ENCODE results near the gene HHLA2.

The HHLA2 gene

DNA sequence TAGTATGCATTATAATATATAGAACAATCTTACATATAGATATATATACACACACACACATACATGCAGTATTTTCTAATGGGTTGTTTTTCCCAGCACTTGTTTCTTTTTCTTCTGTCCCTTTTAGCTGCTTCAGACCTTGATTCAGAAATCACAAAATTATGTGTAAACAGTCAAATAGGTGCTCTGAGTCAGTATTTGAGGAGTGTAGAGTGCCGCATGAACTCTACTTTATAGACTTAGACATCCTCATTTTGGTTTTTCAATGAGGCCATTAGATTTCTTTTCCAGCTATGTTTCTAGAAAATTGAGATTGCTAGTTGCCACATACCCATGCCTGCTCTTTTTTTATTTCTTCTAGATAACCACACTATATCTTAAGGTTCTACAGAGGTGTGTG, 58.2 kb downstream of the HHLA2 start:
- WGBS, 2 donors (ENCODE audit: extremely low coverage in 2 of 2, insufficient read length in 2 of 2, insufficient replicate concordance in 1 of 2): no CpG with 5 or more reads among the region's 1 CpG
- H3K27me3 ChIP-seq (ENCODE audit: control insufficient read depth in 3 of 3, insufficient read depth in 3 of 3, low read depth in 1 of 3, low read length in 3 of 3): peaks cover 0 to 6% (median 0%) of the 10 kb centered on the region in 3 experiments

DNA sequence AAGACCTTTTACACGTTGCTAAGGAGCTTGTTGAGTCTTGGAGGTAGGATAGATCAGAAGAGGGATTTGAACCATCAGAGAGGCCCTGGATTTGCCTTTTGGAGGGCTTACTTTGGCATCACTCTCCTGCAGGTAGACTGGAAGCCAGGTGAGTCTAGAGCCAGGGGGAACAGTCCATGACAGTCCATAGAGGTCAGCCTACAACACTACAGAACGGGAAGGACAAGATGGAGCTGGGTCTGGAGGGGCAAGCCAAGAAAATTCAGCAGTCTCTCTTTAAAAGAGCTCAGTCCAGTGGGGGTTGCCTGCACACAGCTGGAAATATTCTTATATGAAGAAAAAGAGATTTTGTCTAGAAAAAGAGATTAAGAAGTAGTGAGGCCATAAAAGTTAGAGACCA, 60.7 kb downstream of the HHLA2 start:
- Histone ChIP-seq H2BK15ac (ENCODE audit: low read length) (no peak overlapping the region), H2AK5ac (ENCODE audit: low read depth, low read length) (no peak overlapping the region), H3K4me2 (ENCODE audit: insufficient read depth, low read length, poor library complexity, severe bottlenecking) (no peak overlapping the region), H3K18ac (ENCODE audit: low read length) (no peak overlapping the region), H2AFZ (ENCODE audit: low read length) (no peak overlapping the region), H2BK12ac (ENCODE audit: low read length) (no peak overlapping the region), H3K4ac (ENCODE audit: low read length) (no peak overlapping the region), H2BK5ac (ENCODE audit: low read length) (no peak overlapping the region), H3K9me3 (replicated peaks in 1 of 2; ENCODE audit: control insufficient read depth in 2 of 2, insufficient read depth in 1 of 2, low read depth in 1 of 2, low read length in 2 of 2) (no peaks in the 10 kb centered on the region), H4K8ac (ENCODE audit: low read depth, low read length) (no peak overlapping the region), H3K4me3 (ENCODE audit: low read length in 2 of 2) (no peak overlapping the region), H3K23ac (ENCODE audit: low read depth, low read length, poor library complexity) (no peak overlapping the region), H3K27me3 (ENCODE audit: control insufficient read depth in 3 of 3, insufficient read depth in 3 of 3, low read depth in 1 of 3, low read length in 3 of 3) (peaks cover 0 to 7% (median 0%) of the 10 kb centered on the region in 3 experiments), H3K79me1 (ENCODE audit: low read depth, low read length) (no peaks in the 10 kb centered on the region), H3K4me1 (ENCODE audit: control insufficient read depth in 2 of 2, insufficient read depth in 1 of 2, low read depth in 1 of 2, low read length in 2 of 2) (peaks cover 0 to 2% of the 10 kb centered on the region in 2 donors), H4K91ac (ENCODE audit: low read depth, low read length, poor library complexity) (no peak overlapping the region), H3K36me3 (replicated peaks in 1 of 2; ENCODE audit: control insufficient read depth in 2 of 2, insufficient read depth in 2 of 2, low read length in 2 of 2) (no peaks in the 10 kb centered on the region), H3K27ac (replicated peaks; ENCODE audit: low read length) (no peak overlapping the region), H2BK120ac (ENCODE audit: low read depth, low read length) (no peak overlapping the region), H3K9ac (ENCODE audit: low read depth, low read length, poor library complexity) (no peak overlapping the region), H3K14ac (ENCODE audit: low read length) (no peak overlapping the region)
- no peak for DNase-seq (ENCODE audit: low spot score)
- WGBS, 2 donors (ENCODE audit: extremely low coverage in 2 of 2, insufficient read length in 2 of 2, insufficient replicate concordance in 1 of 2): no CpG with 5 or more reads among the region's 2 CpGs

More for the DNA sequence above, 58.2 kb downstream of the HHLA2 start:
- Histone ChIP-seq H2AK5ac (ENCODE audit: low read depth, low read length) (no peak overlapping the region), H3K36me3 (replicated peaks in 1 of 2; ENCODE audit: control insufficient read depth in 2 of 2, insufficient read depth in 2 of 2, low read length in 2 of 2) (no peaks in the 10 kb centered on the region), H3K4me3 (ENCODE audit: low read length in 2 of 2) (no peak overlapping the region), H3K4ac (ENCODE audit: low read length) (no peak overlapping the region), H4K8ac (ENCODE audit: low read depth, low read length) (no peak overlapping the region), H3K14ac (ENCODE audit: low read length) (no peak overlapping the region), H3K9me3 (replicated peaks in 1 of 2; ENCODE audit: control insufficient read depth in 2 of 2, insufficient read depth in 1 of 2, low read depth in 1 of 2, low read length in 2 of 2) (no peaks in the 10 kb centered on the region), H3K18ac (ENCODE audit: low read length) (no peak overlapping the region), H2BK12ac (ENCODE audit: low read length) (no peak overlapping the region), H3K4me2 (ENCODE audit: insufficient read depth, low read length, poor library complexity, severe bottlenecking) (no peak overlapping the region), H2AFZ (ENCODE audit: low read length) (no peak overlapping the region), H2BK15ac (ENCODE audit: low read length) (no peak overlapping the region), H3K79me1 (ENCODE audit: low read depth, low read length) (no peaks in the 10 kb centered on the region), H2BK120ac (ENCODE audit: low read depth, low read length) (no peak overlapping the region), H3K4me1 (ENCODE audit: control insufficient read depth in 2 of 2, insufficient read depth in 1 of 2, low read depth in 1 of 2, low read length in 2 of 2) (peaks cover 0 to 2% of the 10 kb centered on the region in 2 donors), H2BK5ac (ENCODE audit: low read length) (no peak overlapping the region), H3K9ac (ENCODE audit: low read depth, low read length, poor library complexity) (no peak overlapping the region), H4K91ac (ENCODE audit: low read depth, low read length, poor library complexity) (no peak overlapping the region), H3K23ac (ENCODE audit: low read depth, low read length, poor library complexity) (no peak overlapping the region), H3K27ac (replicated peaks; ENCODE audit: low read length) (no peak overlapping the region)
- no peak for DNase-seq (ENCODE audit: low spot score)

- no peaks in the 10 kb centered on the region for H3K4me1 ChIP-seq (ENCODE audit: control insufficient read depth in 2 of 2, insufficient read depth in 1 of 2, low read depth in 1 of 2, low read length in 2 of 2)
- H2BK15ac ChIP-seq (ENCODE audit: low read length): no peak overlapping the region
- H3K4me3 ChIP-seq (ENCODE audit: low read length in 2 of 2): no peak overlapping the region
- no peaks in the 10 kb centered on the region for H3K79me1 ChIP-seq (ENCODE audit: low read depth, low read length)
- no peak overlapping the region for H3K4me2 ChIP-seq (ENCODE audit: insufficient read depth, low read length, poor library complexity, severe bottlenecking)
- no peak overlapping the region for H3K9ac ChIP-seq (ENCODE audit: low read depth, low read length, poor library complexity)
- no peak overlapping the region for H2AK5ac ChIP-seq (ENCODE audit: low read depth, low read length)
- no peak overlapping the region for H3K23ac ChIP-seq (ENCODE audit: low read depth, low read length, poor library complexity)
- H2BK5ac ChIP-seq (ENCODE audit: low read length): no peak overlapping the region
- WGBS, 2 donors (ENCODE audit: extremely low coverage in 2 of 2, insufficient read length in 2 of 2, insufficient replicate concordance in 1 of 2): no CpG with 5 or more reads among the region's 2 CpGs
- no peaks in the 10 kb centered on the region for H3K9me3 ChIP-seq (replicated peaks in 1 of 2; ENCODE audit: control insufficient read depth in 2 of 2, insufficient read depth in 1 of 2, low read depth in 1 of 2, low read length in 2 of 2)
- no peak overlapping the region for H4K91ac ChIP-seq (ENCODE audit: low read depth, low read length, poor library complexity)
- H2BK120ac ChIP-seq (ENCODE audit: low read depth, low read length): no peak overlapping the region
- DNase-seq (ENCODE audit: low spot score): no peak
- no peak overlapping the region for H3K27ac ChIP-seq (replicated peaks; ENCODE audit: low read length)
- no peak overlapping the region for H2BK12ac ChIP-seq (ENCODE audit: low read length)
- peaks cover 0 to 7% (median 0%) of the 10 kb centered on the region in 3 experiments for H3K27me3 ChIP-seq (ENCODE audit: control insufficient read depth in 3 of 3, insufficient read depth in 3 of 3, low read depth in 1 of 3, low read length in 3 of 3)
- no peaks in the 10 kb centered on the region for H3K36me3 ChIP-seq (replicated peaks in 1 of 2; ENCODE audit: control insufficient read depth in 2 of 2, insufficient read depth in 2 of 2, low read length in 2 of 2)
- no peak overlapping the region for H3K14ac ChIP-seq (ENCODE audit: low read length)
- no peak overlapping the region for H4K8ac ChIP-seq (ENCODE audit: low read depth, low read length)
- no peak overlapping the region for H2AFZ ChIP-seq (ENCODE audit: low read length)
- H3K18ac ChIP-seq (ENCODE audit: low read length): no peak overlapping the region
- H3K4ac ChIP-seq (ENCODE audit: low read length): no peak overlapping the region
These were observed 62.7 kb downstream of the HHLA2 start for GRCh38 chr3:108359011-108359410.

- Histone ChIP-seq H2BK12ac (ENCODE audit: low read length) (no peak overlapping the region), H3K4me2 (ENCODE audit: insufficient read depth, low read length, poor library complexity, severe bottlenecking) (no peak overlapping the region), H3K4me3 (ENCODE audit: low read length in 2 of 2) (no peak overlapping the region), H3K27ac (replicated peaks; ENCODE audit: low read length) (no peak overlapping the region), H3K14ac (ENCODE audit: low read length) (no peak overlapping the region), H2BK5ac (ENCODE audit: low read length) (no peak overlapping the region), H3K4me1 (ENCODE audit: control insufficient read depth in 2 of 2, insufficient read depth in 1 of 2, low read depth in 1 of 2, low read length in 2 of 2) (no peaks in the 10 kb centered on the region), H3K4ac (ENCODE audit: low read length) (no peak overlapping the region), H3K23ac (ENCODE audit: low read depth, low read length, poor library complexity) (no peak overlapping the region), H3K79me1 (ENCODE audit: low read depth, low read length) (no peaks in the 10 kb centered on the region), H2AFZ (ENCODE audit: low read length) (no peak overlapping the region), H3K27me3 (ENCODE audit: control insufficient read depth in 3 of 3, insufficient read depth in 3 of 3, low read depth in 1 of 3, low read length in 3 of 3) (no peaks in the 10 kb centered on the region), H3K18ac (ENCODE audit: low read length) (no peak overlapping the region), H3K36me3 (replicated peaks in 1 of 2; ENCODE audit: control insufficient read depth in 2 of 2, insufficient read depth in 2 of 2, low read length in 2 of 2) (no peaks in the 10 kb centered on the region), H4K8ac (ENCODE audit: low read depth, low read length) (no peak overlapping the region), H2BK15ac (ENCODE audit: low read length) (no peak overlapping the region), H3K9me3 (replicated peaks in 1 of 2; ENCODE audit: control insufficient read depth in 2 of 2, insufficient read depth in 1 of 2, low read depth in 1 of 2, low read length in 2 of 2) (no peaks in the 10 kb centered on the region), H2AK5ac (ENCODE audit: low read depth, low read length) (no peak overlapping the region), H2BK120ac (ENCODE audit: low read depth, low read length) (no peak overlapping the region), H3K9ac (ENCODE audit: low read depth, low read length, poor library complexity) (no peak overlapping the region), H4K91ac (ENCODE audit: low read depth, low read length, poor library complexity) (no peak overlapping the region)
- WGBS, 2 donors (ENCODE audit: extremely low coverage in 2 of 2, insufficient read length in 2 of 2, insufficient replicate concordance in 1 of 2): no CpG with 5 or more reads among the region's 1 CpG
- DNase-seq (ENCODE audit: low spot score): no peak
These were observed 79.7 kb downstream of the HHLA2 start for GRCh38 chr3:108376026-108376425.

Data from neuronal stem cell (in vitro differentiated cells).